Hepatocyte (in vitro differentiated cells): ENCODE data around the gene ZNF547. TPM values are rescaled to one million over a fixed set of nuclear protein-coding genes. Genes with fewer than 3 reads are reported as not detected.
A peak's percentile ranks its signal among the peaks of the same experiment; 100 is the strongest.

Experiments used
- DNase-seq: peaks from one replicate; pipeline ENCODE4 v3.0.0-alpha.2; 2016; ENCODE audit warnings: low spot score
- H2AFZ ChIP-seq: fragments of 200-600 bp; sonication (generic); 2 replicates; pipeline ENCODE4 v1.6.0; 2016; ENCODE audit warnings: antibody characterized with exemption, mild to moderate bottlenecking
- H3K27ac ChIP-seq: fragments of 200-600 bp; sonication (generic); 2 replicates; pipeline ENCODE4 v1.5.1; 2016; ENCODE audit warnings: mild to moderate bottlenecking
- H3K27me3 ChIP-seq: fragments of 200-600 bp; sonication (generic); 2 replicates; pipeline ENCODE4 v1.6.1; 2016
- H3K36me3 ChIP-seq: fragments of 200-600 bp; sonication (generic); replicated peaks from 2 replicates; pipeline ENCODE4 v1.5.1; 2016; ENCODE audit warnings: low read depth; ENCODE audit not compliant: insufficient read depth
- H3K4me1 ChIP-seq: fragments of 200-600 bp; sonication (generic); 2 replicates; pipeline ENCODE4 v1.5.1; 2016; ENCODE audit warnings: mild to moderate bottlenecking, moderate library complexity; ENCODE audit not compliant: insufficient read depth
- H3K4me2 ChIP-seq: fragments of 200-600 bp; sonication (generic); 2 replicates; pipeline ENCODE4 v1.6.0; 2016
- H3K4me3 ChIP-seq: fragments of 200-600 bp; sonication (generic); 2 replicates; pipeline ENCODE4 v1.5.1; 2016; ENCODE audit warnings: mild to moderate bottlenecking
- H3K79me2 ChIP-seq: fragments of 200-600 bp; sonication (generic); 2 replicates; pipeline ENCODE4 v1.6.0; 2017; ENCODE audit warnings: mild to moderate bottlenecking
- H3K9me2 ChIP-seq: fragments of 200-600 bp; sonication (generic); replicated peaks from 2 replicates; pipeline ENCODE4 v1.6.0; 2017; ENCODE audit warnings: mild to moderate bottlenecking; ENCODE audit not compliant: insufficient read depth
- H3K9me3 ChIP-seq: fragments of 200-600 bp; sonication (generic); 2 replicates; pipeline ENCODE4 v1.5.1; 2016; ENCODE audit warnings: low read depth, mild to moderate bottlenecking
- H4K20me1 ChIP-seq: fragments of 200-600 bp; sonication (generic); 2 replicates; pipeline ENCODE4 v1.6.0; 2016; ENCODE audit warnings: mild to moderate bottlenecking; ENCODE audit not compliant: insufficient read depth, poor library complexity, severe bottlenecking
- EZH2 ChIP-seq: fragments of 200-600 bp; sonication (generic); IDR thresholded peaks from 2 replicates; pipeline ENCODE4 v1.6.1; 2016; ENCODE audit warnings: antibody characterized with exemption, mild to moderate bottlenecking, borderline replicate concordance
- EZH2phosphoT487 ChIP-seq: fragments of 200-600 bp; sonication (generic); IDR thresholded peaks from one replicate; pipeline ENCODE4 v1.6.1; 2018; ENCODE audit warnings: antibody characterized with exemption, mild to moderate bottlenecking, low read depth, moderate library complexity; ENCODE audit not compliant: unreplicated experiment, severe bottlenecking
- WGBS: methylation state at CpG from one replicate; pipeline ENCODE4 v1.1.6; 2016; ENCODE audit warnings: low lambda C conversion rate; ENCODE audit errors: missing lambda C conversion rate; 5-methylcytosine and 5-hydroxymethylcytosine counted together
- polyA plus RNA-seq: library from polyadenylated mRNA; unstranded; fragments of >200 nt; fragmentation: Nextera tagmentation; extraction: Ambion mirVana; gene quantifications from 2 replicates; pipeline ENCODE4 v1.2.1, GENCODE V29; 2016
- total RNA-seq: library from RNA; depleted of rRNA; stranded (reverse); fragments of >200 nt; gene quantifications from 2 replicates; pipeline ENCODE4 v1.2.3, GENCODE V29; 2014
- TF ChIP-seq, protein P1 (sequence below): fragments of 200-600 bp; sonication (generic); IDR thresholded peaks from 2 replicates; pipeline ENCODE4 v1.5.1; 2016; ENCODE audit warnings: antibody characterized with exemption, mild to moderate bottlenecking; ENCODE audit not compliant: poor library complexity

ZNF547 gene
- total and polyA plus RNA-seq, 2 experiments from 2014 or later = 1.8 to 5.2 TPM

DNA sequence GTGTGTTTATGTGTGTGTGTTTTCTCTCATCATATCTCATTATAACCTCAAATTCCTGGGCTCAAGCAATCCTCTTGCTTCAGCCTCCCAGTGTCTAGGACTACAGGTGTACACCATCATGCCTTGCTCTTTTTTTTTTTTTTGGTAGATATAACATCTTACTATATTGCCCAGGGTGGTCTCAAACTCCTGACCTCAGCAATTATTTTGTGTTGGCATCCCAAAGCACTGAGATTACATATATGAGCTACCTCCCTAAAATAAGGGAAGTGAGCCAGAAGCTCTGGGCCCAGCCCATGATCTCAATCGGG is 43.5 kb upstream of the ZNF547 start:
- WGBS = 0% methylated on average over 1 of the region's 1 CpG
- Histone ChIP-seq H3K9me2 (no peaks in the 10 kb centered on the region), H3K27ac (peak overlapping the region; percentile 90), H3K9me3 (no peaks in the 10 kb centered on the region), H3K4me3 (peak overlapping the region; percentile 43), H3K4me1 (peaks cover 9% of the 10 kb centered on the region), H3K27me3 (peaks cover 33% of the 10 kb centered on the region), H3K4me2 (peak overlapping the region; percentile 69), H4K20me1 (no peaks in the 10 kb centered on the region), H3K79me2 (peaks cover 26% of the 10 kb centered on the region), H2AFZ (peak overlapping the region; percentile 87), H3K36me3 (no peaks in the 10 kb centered on the region)
- no peak for DNase-seq
- TF ChIP-seq, protein P1, sequence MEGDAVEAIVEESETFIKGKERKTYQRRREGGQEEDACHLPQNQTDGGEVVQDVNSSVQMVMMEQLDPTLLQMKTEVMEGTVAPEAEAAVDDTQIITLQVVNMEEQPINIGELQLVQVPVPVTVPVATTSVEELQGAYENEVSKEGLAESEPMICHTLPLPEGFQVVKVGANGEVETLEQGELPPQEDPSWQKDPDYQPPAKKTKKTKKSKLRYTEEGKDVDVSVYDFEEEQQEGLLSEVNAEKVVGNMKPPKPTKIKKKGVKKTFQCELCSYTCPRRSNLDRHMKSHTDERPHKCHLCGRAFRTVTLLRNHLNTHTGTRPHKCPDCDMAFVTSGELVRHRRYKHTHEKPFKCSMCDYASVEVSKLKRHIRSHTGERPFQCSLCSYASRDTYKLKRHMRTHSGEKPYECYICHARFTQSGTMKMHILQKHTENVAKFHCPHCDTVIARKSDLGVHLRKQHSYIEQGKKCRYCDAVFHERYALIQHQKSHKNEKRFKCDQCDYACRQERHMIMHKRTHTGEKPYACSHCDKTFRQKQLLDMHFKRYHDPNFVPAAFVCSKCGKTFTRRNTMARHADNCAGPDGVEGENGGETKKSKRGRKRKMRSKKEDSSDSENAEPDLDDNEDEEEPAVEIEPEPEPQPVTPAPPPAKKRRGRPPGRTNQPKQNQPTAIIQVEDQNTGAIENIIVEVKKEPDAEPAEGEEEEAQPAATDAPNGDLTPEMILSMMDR = no peak
- no peak for TF ChIP-seq EZH2
- no peak for TF ChIP-seq EZH2phosphoT487

DNA sequence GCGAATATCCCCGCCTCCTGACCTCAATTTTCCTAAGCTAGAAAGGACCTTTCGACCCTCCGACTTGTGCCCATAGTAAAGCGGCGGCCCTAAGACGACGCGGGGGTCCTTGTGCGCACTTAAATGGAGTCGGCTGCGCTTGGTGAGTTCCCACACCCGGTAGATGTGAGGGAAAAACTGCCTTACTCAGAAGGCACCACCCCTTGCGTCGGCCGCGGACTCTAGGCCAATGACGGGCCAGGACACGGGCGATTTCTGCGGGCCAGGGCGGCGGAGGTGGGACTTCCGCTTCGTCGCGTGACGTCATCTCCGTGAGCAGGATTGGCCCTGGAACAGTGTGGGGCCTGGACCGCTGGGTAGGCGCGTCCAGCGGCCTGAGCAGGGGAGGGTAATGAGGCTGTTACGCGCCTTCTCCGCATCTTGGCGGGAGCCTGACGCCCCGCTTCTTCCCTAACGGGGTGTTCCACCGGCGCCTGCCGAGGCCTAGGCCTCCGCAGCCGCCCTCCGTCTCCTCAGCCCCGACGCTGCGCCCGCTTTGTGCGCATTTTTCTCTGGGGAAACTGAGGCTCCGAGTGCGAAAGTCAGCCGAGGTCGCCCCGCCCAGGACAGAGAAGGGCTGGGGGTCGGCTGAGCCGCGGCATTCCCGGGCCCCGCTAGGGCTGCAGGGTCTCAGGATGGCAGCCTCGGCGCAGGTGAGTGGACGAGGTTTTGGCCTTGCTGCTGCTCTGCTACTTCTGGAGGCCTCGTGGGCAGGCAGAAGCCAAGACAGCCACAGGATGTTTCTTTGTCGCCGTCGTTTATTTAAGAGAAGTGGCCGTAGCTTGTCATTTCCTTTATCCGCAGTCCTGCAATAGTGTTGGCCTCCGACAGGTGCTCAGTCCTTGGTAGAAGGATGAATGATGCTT is 42.9 kb upstream of the ZNF547 start, which contains the start of gene ZNF543:
ZNF543 (plus strand) TSS at position 293 of the 905 bp plus-strand sequence; CDS start at position 675, 382 bp downstream.
- peaks cover 26% of the 10 kb centered on the region for H3K79me2 ChIP-seq
- no peaks in the 10 kb centered on the region for H4K20me1 ChIP-seq
- H3K9me2 ChIP-seq = no peaks in the 10 kb centered on the region
- H3K4me3 ChIP-seq = peak within 1 kb of the TSS; percentile 56
- peak; percentile 98 for DNase-seq
- no peaks in the 10 kb centered on the region for H3K36me3 ChIP-seq
- peaks cover 28% of the 10 kb centered on the region for H3K27me3 ChIP-seq
- peak within 1 kb of the TSS; percentile 84 for H3K4me2 ChIP-seq
- H3K4me1 ChIP-seq = peaks cover 9% of the 10 kb centered on the region
- 2% methylated on average over 68 of the region's 71 CpGs for WGBS
- TF ChIP-seq EZH2phosphoT487 (no peak), EZH2 (no peak)
- TF ChIP-seq, protein P1 = no peak
- H3K27ac ChIP-seq = peak within 1 kb of the TSS; percentile 90
- no peaks in the 10 kb centered on the region for H3K9me3 ChIP-seq
- peak within 1 kb of the TSS; percentile 92 for H2AFZ ChIP-seq

DNA sequence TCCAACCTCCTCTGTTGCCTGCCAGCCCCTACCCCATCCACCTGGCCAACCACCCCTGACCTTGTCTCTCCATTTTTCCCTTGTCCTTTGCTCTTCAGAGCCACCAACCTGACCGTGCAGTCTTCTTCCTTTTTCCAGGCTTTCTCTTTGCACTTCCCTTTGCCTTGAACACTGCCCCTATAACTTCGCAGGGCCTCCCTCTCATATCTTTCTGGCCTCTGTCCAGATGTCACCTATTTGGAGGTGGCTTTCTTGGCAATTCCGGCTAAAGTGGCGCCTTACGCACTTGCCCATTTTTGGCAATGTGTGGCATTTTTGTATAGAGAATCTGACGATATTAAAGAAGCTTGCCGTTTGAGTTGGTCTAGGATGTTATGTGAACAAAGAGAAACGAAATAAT is 42.2 kb upstream of the ZNF547 start:
- no peaks in the 10 kb centered on the region for H3K9me3 ChIP-seq
- H3K36me3 ChIP-seq = no peaks in the 10 kb centered on the region
- WGBS = 79% methylated on average over 8 of the region's 8 CpGs
- H3K27ac ChIP-seq = peak overlapping the region; percentile 90
- no peaks in the 10 kb centered on the region for H3K9me2 ChIP-seq
- H3K4me1 ChIP-seq = peaks cover 9% of the 10 kb centered on the region
- peaks cover 22% of the 10 kb centered on the region for H3K27me3 ChIP-seq
- H4K20me1 ChIP-seq = no peaks in the 10 kb centered on the region
- H2AFZ ChIP-seq = peak overlapping the region; percentile 92
- no peak for DNase-seq
- peak overlapping the region; percentile 56 for H3K4me3 ChIP-seq
- H3K4me2 ChIP-seq = peak overlapping the region; percentile 84
- TF ChIP-seq, protein P1 = no peak
- TF ChIP-seq EZH2 (no peak), EZH2phosphoT487 (no peak)
- peaks cover 26% of the 10 kb centered on the region for H3K79me2 ChIP-seq
